H9 (cell line): ENCODE data around the gene RNF126. TPM values are rescaled to one million over a fixed set of nuclear protein-coding genes. Genes with fewer than 3 reads are reported as not detected.

Experiments used
- DNase-seq: peaks from one replicate; pipeline ENCODE4 v3.0.0-alpha.2; 2017
- H2AFZ ChIP-seq: one replicate; pipeline ENCODE4 v1.6.1; 2013; ENCODE audit warnings: mild to moderate bottlenecking, low read length, control low read depth, moderate library complexity
- H2AK5ac ChIP-seq: 2 replicates; pipeline ENCODE4 v1.6.1; 2013; ENCODE audit warnings: low read length, control low read depth, mixed read lengths; ENCODE audit not compliant: insufficient read length
- H2BK120ac ChIP-seq: one replicate; pipeline ENCODE4 v1.6.1; 2013; ENCODE audit warnings: low read depth, mild to moderate bottlenecking, low read length, control low read depth, inconsistent platforms; ENCODE audit not compliant: poor library complexity, severe bottlenecking
- H2BK12ac ChIP-seq: 2 replicates; pipeline ENCODE4 v1.6.1; 2013; ENCODE audit warnings: low read length, control low read depth, mixed read lengths, low read depth; ENCODE audit not compliant: insufficient read length
- H2BK15ac ChIP-seq: 2 replicates; pipeline ENCODE4 v1.6.1; 2013; ENCODE audit warnings: low read depth, low read length, control low read depth
- H2BK20ac ChIP-seq: one replicate; pipeline ENCODE4 v1.6.1; 2013; ENCODE audit warnings: low read depth, mild to moderate bottlenecking, low read length, control low read depth, inconsistent platforms; ENCODE audit not compliant: poor library complexity, severe bottlenecking
- H2BK5ac ChIP-seq: 2 replicates; pipeline ENCODE4 v1.6.1; 2013; ENCODE audit warnings: low read length, control low read depth, mixed read lengths; ENCODE audit not compliant: insufficient read length
- H3K14ac ChIP-seq: 2 replicates; pipeline ENCODE4 v1.6.1; 2013; ENCODE audit warnings: low read length, control low read depth; ENCODE audit not compliant: insufficient read depth
- H3K18ac ChIP-seq: 2 replicates; pipeline ENCODE4 v1.6.1; 2013; ENCODE audit warnings: low read depth, mild to moderate bottlenecking, mixed read lengths, low read length, control low read depth; ENCODE audit not compliant: insufficient read length
- H3K23ac ChIP-seq: 2 replicates; pipeline ENCODE4 v1.6.1; 2013; ENCODE audit warnings: low read length, control low read depth, mixed read lengths, low read depth; ENCODE audit not compliant: insufficient read length
- H3K23me2 ChIP-seq: 2 replicates; pipeline ENCODE4 v1.6.1; 2013; ENCODE audit warnings: low read depth, mild to moderate bottlenecking, mixed read lengths, low read length, control low read depth; ENCODE audit not compliant: insufficient read length, poor library complexity, severe bottlenecking
- H3K27ac ChIP-seq: 2 replicates; pipeline ENCODE4 v1.5.1; 2013; ENCODE audit warnings: low read length, control low read depth, mixed read lengths, low read depth; ENCODE audit not compliant: insufficient read length
- H3K27me3 ChIP-seq: 2 replicates; pipeline ENCODE4 v1.6.1; 2013; ENCODE audit warnings: low read length, control low read depth, inconsistent platforms; ENCODE audit not compliant: insufficient read depth
- H3K4ac ChIP-seq: 2 replicates; pipeline ENCODE4 v1.6.1; 2013; ENCODE audit warnings: low read depth, mild to moderate bottlenecking, control low read depth, inconsistent platforms, low read length, moderate library complexity
- H3K4me1 ChIP-seq: 2 replicates; pipeline ENCODE4 v1.6.1; 2013; ENCODE audit warnings: low read length, control low read depth, inconsistent platforms; ENCODE audit not compliant: insufficient read depth
- H3K4me2 ChIP-seq: 2 replicates; pipeline ENCODE4 v1.6.1; 2013; ENCODE audit warnings: low read length, control low read depth, mixed read lengths; ENCODE audit not compliant: insufficient read length, insufficient read depth
- H3K56ac ChIP-seq: 2 replicates; pipeline ENCODE4 v1.6.1; 2013; ENCODE audit warnings: low read depth, mild to moderate bottlenecking, mixed read lengths, low read length, control low read depth; ENCODE audit not compliant: insufficient read length
- H3K79me1 ChIP-seq: 2 replicates; pipeline ENCODE4 v1.6.1; 2013; ENCODE audit warnings: low read depth, mild to moderate bottlenecking, moderate library complexity, low read length, control low read depth, inconsistent platforms; ENCODE audit not compliant: insufficient read depth, poor library complexity, severe bottlenecking
- H3K79me2 ChIP-seq: 2 replicates; pipeline ENCODE4 v1.6.1; 2013; ENCODE audit warnings: low read length, control low read depth, inconsistent platforms; ENCODE audit not compliant: insufficient read depth
- H3K9ac ChIP-seq: 2 replicates; pipeline ENCODE4 v1.6.1; 2013; ENCODE audit warnings: low read length, control low read depth, mixed read lengths; ENCODE audit not compliant: insufficient read length; ENCODE audit errors: extremely low read depth
- H3K9me3 ChIP-seq: one replicate; pipeline ENCODE4 v1.6.1; 2013; ENCODE audit warnings: low read depth, low read length, inconsistent platforms; ENCODE audit not compliant: control insufficient read depth
- H3T11ph ChIP-seq: one replicate; pipeline ENCODE4 v1.6.1; 2013; ENCODE audit warnings: mild to moderate bottlenecking, low read length, control low read depth, inconsistent platforms
- H4K20me1 ChIP-seq: one replicate; pipeline ENCODE4 v1.6.1; 2013; ENCODE audit not compliant: control insufficient read depth, insufficient read length, insufficient read depth
- H4K5ac ChIP-seq: 2 replicates; pipeline ENCODE4 v1.6.1; 2013; ENCODE audit warnings: low read depth, mild to moderate bottlenecking, mixed read lengths, low read length, control low read depth; ENCODE audit not compliant: insufficient read length
- H4K8ac ChIP-seq: replicated peaks from 2 replicates; pipeline ENCODE4 v1.6.1; 2013; ENCODE audit warnings: low read length, control low read depth, mixed read lengths, low read depth; ENCODE audit not compliant: insufficient read length
- H4K91ac ChIP-seq: 2 replicates; pipeline ENCODE4 v1.6.1; 2013; ENCODE audit warnings: low read depth, mild to moderate bottlenecking, moderate library complexity, mixed read lengths, low read length, control low read depth; ENCODE audit not compliant: insufficient read length
- H3K27ac Mint-ChIP-seq, 3 experiments: 2 replicates in 2 of 3; 3 replicates in 1 of 3; pipeline ENCODE4 v1.8.0; 2020 to 2021; ENCODE audit warnings: mixed read lengths in 3 of 3, mild to moderate bottlenecking in 1 of 3, moderate library complexity in 1 of 3
- H3K27me3 Mint-ChIP-seq: 2 replicates; pipeline ENCODE4 v1.8.0; 2021; ENCODE audit warnings: low read depth, mild to moderate bottlenecking, moderate library complexity, mixed read lengths
- H3K36me3 Mint-ChIP-seq, 3 experiments: 2 replicates in 2 of 3; 3 replicates in 1 of 3; pipeline ENCODE4 v1.8.0; 2020 to 2021; ENCODE audit warnings: low read depth in 3 of 3, mixed read lengths in 3 of 3; ENCODE audit not compliant: insufficient read depth in 1 of 3
- H3K4me1 Mint-ChIP-seq, 2 experiments: 2 replicates each; pipeline ENCODE4 v1.8.0; 2020; ENCODE audit warnings: mixed read lengths in 2 of 2
- H3K4me3 Mint-ChIP-seq, 2 experiments: 2 replicates in 1 of 2; 3 replicates in 1 of 2; pipeline ENCODE4 v1.8.0; 2020 to 2021; ENCODE audit warnings: mild to moderate bottlenecking in 2 of 2, mixed read lengths in 2 of 2, moderate library complexity in 1 of 2
- H3K9me3 Mint-ChIP-seq, 2 experiments: 2 replicates in 1 of 2; 3 replicates in 1 of 2; pipeline ENCODE4 v1.8.0; 2020; ENCODE audit warnings: mild to moderate bottlenecking in 2 of 2, mixed read lengths in 2 of 2, moderate library complexity in 1 of 2
- WGBS: extraction: QIAGEN DNeasy Blood & Tissue Kit; methylation state at CpG from one replicate; pipeline ENCODE4 v1.1.7; 2013; ENCODE audit warnings: missing lambda C conversion rate, low lambda C conversion rate, mixed read lengths; ENCODE audit not compliant: insufficient read length; ENCODE audit errors: extremely low coverage; 5-methylcytosine and 5-hydroxymethylcytosine counted together
- total RNA-seq: library from RNA; stranded (reverse); gene quantifications from 2 replicates; pipeline ENCODE4 v1.2.1, GENCODE V29; 2021
- TF ChIP-seq, protein P1 (sequence below): fragments of 200-600 bp; sonication (generic); conservative IDR thresholded peaks from 3 replicates; pipeline ENCODE4 v1.8.0; 2021; ENCODE audit warnings: antibody characterized with exemption, mild to moderate bottlenecking

The RNF126 gene
- total RNA-seq, 1 experiment from 2014 or later, result 81.9 TPM

GRCh38 chr19:633786-634639 is 29.0 kb downstream of the RNF126 start:
- no CpG with 5 or more reads among the region's 32 CpGs for WGBS
- no peak overlapping the region for H2AK5ac ChIP-seq
- TF ChIP-seq, protein P1, sequence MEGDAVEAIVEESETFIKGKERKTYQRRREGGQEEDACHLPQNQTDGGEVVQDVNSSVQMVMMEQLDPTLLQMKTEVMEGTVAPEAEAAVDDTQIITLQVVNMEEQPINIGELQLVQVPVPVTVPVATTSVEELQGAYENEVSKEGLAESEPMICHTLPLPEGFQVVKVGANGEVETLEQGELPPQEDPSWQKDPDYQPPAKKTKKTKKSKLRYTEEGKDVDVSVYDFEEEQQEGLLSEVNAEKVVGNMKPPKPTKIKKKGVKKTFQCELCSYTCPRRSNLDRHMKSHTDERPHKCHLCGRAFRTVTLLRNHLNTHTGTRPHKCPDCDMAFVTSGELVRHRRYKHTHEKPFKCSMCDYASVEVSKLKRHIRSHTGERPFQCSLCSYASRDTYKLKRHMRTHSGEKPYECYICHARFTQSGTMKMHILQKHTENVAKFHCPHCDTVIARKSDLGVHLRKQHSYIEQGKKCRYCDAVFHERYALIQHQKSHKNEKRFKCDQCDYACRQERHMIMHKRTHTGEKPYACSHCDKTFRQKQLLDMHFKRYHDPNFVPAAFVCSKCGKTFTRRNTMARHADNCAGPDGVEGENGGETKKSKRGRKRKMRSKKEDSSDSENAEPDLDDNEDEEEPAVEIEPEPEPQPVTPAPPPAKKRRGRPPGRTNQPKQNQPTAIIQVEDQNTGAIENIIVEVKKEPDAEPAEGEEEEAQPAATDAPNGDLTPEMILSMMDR, result no peak
- no peaks in the 10 kb centered on the region for H3K9me3 ChIP-seq
- H3K14ac ChIP-seq, result no peak overlapping the region
- peak overlapping the region; percentile 90 for H3K4me2 ChIP-seq
- H4K8ac ChIP-seq, result no peak overlapping the region
- peaks cover 13 to 23% (median 16%) of the 10 kb centered on the region in 3 experiments; a peak in 6 of 7 replicates for H3K36me3 Mint-ChIP-seq
- no peak overlapping the region for H2BK12ac ChIP-seq
- peaks cover 4% of the 10 kb centered on the region for H4K20me1 ChIP-seq
- no peak for DNase-seq
- no peak overlapping the region for H2BK15ac ChIP-seq
- H3K23me2 ChIP-seq, result peaks cover 7% of the 10 kb centered on the region
- H2BK120ac ChIP-seq, result peak overlapping the region; percentile 28
- peak overlapping the region; percentile 53 to 98 (median 92); a peak in 5 of 7 replicates for H3K27ac Mint-ChIP-seq
- H4K5ac ChIP-seq, result no peak overlapping the region
- no peaks in the 10 kb centered on the region; the same call in 1 of the 2 replicates for H3K4me1 ChIP-seq
- no peak overlapping the region for H2BK20ac ChIP-seq
- no peak overlapping the region for H2BK5ac ChIP-seq
- H3K27me3 ChIP-seq, result no peaks in the 10 kb centered on the region; the same call in 1 of the 2 replicates
- peaks cover 23% of the 10 kb centered on the region for H3K27me3 Mint-ChIP-seq
- no peak overlapping the region for H3K4ac ChIP-seq
- H3K79me1 ChIP-seq, result peaks cover 5% of the 10 kb centered on the region
- H2AFZ ChIP-seq, result peak overlapping the region; percentile 41
- H3K9ac ChIP-seq, result peak overlapping the region; percentile 90
- no peak overlapping the region for H4K91ac ChIP-seq
- no peak overlapping the region for H3K56ac ChIP-seq
- no peak overlapping the region for H3K18ac ChIP-seq
- no peaks in the 10 kb centered on the region for H3K79me2 ChIP-seq
- H3K4me3 Mint-ChIP-seq, result peak overlapping the region; percentile 96 to 99
- H3K4me1 Mint-ChIP-seq, result peaks cover 6 to 14% of the 10 kb centered on the region in 2 experiments
- no peak overlapping the region for H3K27ac ChIP-seq
- H3K9me3 Mint-ChIP-seq, result peaks cover 0 to 3% of the 10 kb centered on the region in 2 experiments; a peak in 1 of 5 replicates
- no peak overlapping the region for H3K23ac ChIP-seq
- H3T11ph ChIP-seq, result no peak overlapping the region
